SKM-1 (cell line): Measurements from ENCODE around the gene MBOAT7.

ENCODE experiments used
- DNase-seq: peaks from one replicate; lab custom pipeline; 2025; ENCODE audit not compliant: unreplicated experiment; lab: John Stamatoyannopoulos, UW

MBOAT7 gene

DNA sequence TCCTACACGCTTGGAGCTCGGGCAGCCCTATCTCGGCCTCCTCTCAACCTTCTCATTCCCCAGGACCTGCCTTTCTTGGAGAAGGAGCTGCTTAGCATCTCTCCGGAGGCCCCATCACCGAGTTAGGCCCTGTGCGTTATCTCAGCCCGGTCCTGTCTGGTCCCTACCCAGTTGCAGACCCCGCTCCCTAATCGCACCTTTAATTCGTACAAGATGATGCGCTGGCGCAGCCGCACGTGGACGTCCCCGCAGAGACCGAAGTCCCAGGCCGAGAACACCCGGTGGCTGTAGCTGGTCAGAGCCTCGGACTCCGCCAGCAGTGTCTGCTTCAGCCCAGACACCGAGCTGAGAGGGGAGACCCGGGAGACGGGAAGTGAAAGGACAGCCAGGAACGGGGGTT, 24.2 kb downstream of the MBOAT7 start:
- DNase-seq, result no peak

DNA sequence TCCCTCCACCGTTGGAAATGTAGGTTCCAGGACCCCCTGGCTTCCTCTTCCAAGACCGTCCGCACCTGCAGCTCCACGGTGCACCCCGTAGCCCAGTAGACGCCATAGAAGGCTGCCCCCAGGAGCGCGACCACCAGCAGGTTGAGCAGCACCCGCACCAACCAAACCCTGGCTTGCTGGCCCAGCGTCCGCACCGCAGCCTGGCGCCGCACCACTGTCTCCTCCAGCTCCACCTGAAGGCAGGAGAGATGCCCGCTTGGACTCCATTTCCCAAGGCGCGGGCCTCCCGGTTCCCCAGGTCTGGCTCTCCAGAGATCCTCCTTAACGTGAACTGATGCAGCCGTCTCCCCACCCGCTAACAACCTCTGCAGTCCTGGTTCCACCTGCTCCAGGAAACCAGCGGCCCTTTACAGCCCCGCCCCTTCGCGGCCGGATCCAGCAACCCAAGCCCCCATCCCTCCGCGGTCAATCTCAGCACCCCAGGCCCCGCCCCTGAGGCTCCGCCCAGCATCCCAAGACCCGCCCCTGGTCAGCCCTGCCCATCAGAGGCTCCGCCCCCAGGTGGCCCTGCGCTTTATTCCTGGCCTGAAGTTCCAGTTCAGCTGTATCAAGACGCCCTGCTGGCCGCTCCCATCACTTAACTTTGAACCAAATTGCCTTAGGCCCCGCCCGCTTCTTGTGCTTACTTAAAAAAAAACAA, 24.9 kb downstream of the MBOAT7 start:
- no peak for DNase-seq

GRCh38 chr19:54162884-54163283, 26.5 kb downstream of the MBOAT7 start:
- DNase-seq, result no peak

DNA sequence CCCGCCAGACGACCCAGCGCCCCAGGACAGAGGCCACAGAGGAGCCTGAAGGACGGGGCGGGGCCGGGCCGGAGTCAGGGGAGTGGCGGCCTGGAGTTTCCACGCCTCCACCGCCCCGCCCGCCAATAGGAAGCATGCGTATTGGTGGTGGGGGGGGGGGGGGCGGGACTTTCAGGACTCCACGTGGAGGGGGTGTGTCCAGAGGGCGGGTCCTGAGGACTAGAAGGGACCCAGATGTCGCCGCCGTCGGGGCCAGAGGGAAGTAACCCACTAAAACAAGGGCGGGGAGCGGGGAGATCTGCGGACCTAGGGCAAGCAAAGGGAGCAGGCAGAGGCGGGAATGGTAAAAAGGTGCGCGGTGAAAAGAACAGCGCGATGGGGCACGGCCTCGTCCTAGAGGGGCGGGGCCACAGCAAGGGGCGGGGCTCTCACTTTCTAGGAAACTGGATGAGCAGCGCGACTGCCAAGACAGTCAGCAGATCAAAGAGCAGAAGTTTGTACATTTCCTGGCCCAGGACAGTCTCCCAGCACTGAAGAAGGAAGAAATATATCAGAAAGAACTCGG, 27.1 kb downstream of the MBOAT7 start:
- DNase-seq, result peak; percentile 56

DNA sequence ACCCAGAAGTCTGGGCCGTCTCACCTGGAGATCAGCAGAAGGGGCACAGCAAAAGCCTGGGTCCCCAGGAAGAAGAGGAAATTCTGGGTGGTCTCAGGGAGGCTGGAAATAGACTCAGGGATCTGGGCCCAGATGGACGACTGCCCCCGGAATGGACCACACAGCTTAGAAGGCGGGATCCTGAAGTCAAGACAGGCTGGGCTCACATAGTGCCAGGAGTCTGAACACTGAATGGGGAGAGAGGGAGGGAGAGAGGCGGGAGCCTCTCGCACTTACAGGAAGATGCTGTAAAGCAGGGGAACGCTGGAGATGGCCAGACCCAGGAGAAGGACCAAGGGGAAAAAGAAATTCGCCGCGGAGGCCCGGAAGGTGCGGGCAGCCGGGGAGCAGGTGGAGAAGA, 28.5 kb downstream of the MBOAT7 start:
- no peak for DNase-seq

DNA sequence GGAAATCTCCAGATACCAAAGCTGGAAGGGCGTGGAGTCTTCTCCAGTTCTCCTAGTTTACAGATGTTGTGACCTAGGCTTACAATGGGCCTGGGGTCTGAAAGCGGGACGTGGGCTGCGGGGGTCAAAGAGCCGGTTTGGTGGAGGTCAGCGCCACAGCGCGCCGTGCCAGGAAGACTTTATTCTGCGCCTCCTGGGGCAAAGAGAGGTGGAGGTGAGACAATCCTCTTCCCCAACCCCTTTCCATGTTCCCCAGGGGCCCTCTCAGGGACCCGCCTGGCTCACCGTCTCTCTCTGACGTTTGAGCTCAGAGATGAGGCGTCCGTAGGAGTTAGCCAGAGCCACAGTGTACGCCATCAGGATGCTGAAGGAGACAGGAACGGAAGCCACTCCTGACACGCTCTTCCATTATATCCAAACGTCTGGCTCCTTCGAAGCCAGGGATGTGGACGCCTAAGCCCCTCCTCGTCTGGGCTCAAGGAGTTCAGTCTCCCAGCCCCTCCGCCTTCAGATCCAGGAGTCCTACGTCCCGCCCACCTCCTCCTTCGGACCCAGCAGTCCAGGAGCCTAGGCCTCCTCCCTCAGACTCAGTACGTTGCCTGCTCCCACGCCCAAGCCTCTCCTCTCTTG, 29.1 kb downstream of the MBOAT7 start:
- DNase-seq, result no peak

GRCh38 chr19:54159352-54160181, 29.8 kb downstream of the MBOAT7 start, which contains the start of gene LENG1:
Gene LENG1, minus strand, starts transcription at chr19:54159721. Its CDS starts 26 bp downstream, at chr19:54159695.
- DNase-seq, result peak; percentile 88

GRCh38 chr19:54158812-54159351, 30.5 kb downstream of the MBOAT7 start:
- no peak for DNase-seq

DNA sequence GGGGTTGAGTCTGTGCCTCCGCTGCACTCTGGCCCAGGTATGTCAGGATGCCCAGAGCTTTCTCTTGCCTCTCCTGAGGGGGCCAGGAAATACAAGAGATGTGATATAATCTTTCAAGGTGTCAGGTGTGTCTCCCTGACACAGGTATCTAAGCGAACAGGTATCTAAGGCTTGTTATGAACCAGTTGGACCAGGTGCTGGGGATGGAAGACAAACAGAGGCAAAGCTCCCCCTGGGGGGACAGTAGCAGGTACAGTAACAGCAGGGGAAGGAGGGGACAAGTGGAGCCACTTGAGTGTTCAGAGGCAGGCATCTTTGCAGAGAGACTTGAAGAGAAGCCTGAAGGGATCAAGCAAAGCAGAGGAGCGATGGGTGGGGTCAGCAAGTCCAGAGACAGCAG, 32.4 kb downstream of the MBOAT7 start:
- DNase-seq, result no peak

DNA sequence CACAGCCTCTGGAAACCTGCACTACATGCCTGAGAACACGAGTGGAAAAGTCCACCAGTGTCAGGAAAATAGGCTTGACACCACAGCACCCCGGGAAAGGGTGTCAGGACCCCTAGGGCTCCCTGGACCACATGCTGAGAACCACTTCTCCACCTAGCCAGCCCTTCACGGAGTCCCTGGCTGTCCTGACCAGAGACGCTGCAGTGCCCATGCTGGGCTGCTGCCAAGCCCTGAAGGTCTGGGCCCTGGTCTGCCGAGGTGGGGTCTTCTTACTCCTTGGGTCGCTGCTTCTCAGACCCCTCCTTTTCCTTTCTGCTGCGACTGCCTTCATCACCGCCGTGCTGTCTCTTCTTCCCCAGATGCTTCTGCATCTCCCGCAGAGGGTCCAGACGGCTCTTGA, 32.9 kb downstream of the MBOAT7 start:
- no peak for DNase-seq

DNA sequence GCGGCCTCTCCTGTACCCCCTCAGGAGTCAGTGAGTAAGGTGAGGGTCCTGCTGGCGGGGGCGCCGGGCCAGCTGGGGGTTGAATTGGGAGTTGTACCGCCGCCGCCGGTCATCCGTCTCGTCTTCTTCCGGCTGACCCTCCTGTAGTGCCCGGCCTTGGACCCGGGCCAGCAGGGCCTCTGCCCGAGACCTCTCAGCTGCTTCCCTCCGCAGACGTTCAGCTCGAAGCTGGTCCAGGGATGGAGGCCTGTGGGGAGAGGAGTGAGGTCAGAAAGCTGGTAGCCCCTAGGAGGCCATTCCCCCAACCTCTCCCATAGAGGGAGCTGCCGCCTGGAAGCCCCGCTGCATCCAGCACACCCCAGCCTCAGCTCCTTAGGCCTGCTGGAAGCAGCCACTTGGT, 33.7 kb downstream of the MBOAT7 start:
- no peak for DNase-seq

GRCh38 chr19:54154603-54155345, 34.6 kb downstream of the MBOAT7 start:
- DNase-seq, result no peak

- no peak for DNase-seq
Observed at GRCh38 chr19:54153731-54154326, 35.6 kb downstream of the MBOAT7 start.

- no peak for DNase-seq
Observed at GRCh38 chr19:54152878-54153524, 36.4 kb downstream of the MBOAT7 start.

DNA sequence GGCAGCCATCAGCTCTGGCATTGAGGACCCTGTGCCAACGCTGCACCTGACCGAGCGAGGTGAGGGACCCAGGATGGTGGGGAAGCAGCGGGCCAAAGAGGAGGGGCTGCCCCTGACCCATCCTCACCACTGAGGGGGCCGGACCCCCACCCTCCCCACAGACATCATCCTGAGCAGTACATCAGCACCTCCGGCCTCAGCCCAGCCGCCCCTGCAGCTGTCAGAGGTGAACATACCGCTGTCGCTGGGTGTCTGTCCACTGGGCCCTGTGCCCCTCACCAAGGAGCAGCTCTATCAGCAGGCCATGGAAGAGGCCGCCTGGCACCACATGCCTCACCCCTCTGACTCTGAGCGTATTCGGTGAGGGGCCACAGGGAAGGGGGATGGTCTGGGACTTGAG, 37.1 kb downstream of the MBOAT7 start:
- DNase-seq, result no peak

GRCh38 chr19:54151362-54152035, 37.9 kb downstream of the MBOAT7 start:
- no peak for DNase-seq

GRCh38 chr19:54149021-54149812, 40.2 kb downstream of the MBOAT7 start:
- DNase-seq, result no peak

DNA sequence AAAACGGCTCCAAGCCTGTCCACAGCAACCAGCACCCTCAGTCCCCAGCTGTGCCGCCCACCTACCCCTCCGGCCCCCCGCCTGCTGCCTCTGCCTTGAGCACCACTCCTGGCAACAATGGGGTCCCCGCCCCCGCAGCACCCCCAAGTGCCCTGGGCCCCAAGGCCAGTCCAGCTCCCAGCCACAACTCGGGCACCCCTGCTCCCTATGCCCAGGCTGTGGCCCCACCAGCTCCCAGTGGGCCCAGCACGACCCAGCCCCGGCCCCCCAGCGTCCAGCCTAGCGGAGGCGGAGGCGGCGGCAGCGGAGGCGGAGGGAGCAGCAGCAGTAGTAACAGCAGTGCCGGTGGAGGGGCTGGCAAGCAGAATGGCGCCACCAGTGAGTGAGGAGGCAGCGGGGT, 41.2 kb downstream of the MBOAT7 start:
- no peak for DNase-seq
